GM18498 (cell line): Measurements from ENCODE around the gene OR52I1.

Experiments used
- ATAC-seq: cut with Tn5 transposase; IDR thresholded peaks from one replicate; pipeline ENCODE4 v1.9.1; 2021; ENCODE audit warnings: mild to moderate bottlenecking, moderate library complexity; ENCODE audit not compliant: unreplicated experiment

Gene OR52I1, protein sequence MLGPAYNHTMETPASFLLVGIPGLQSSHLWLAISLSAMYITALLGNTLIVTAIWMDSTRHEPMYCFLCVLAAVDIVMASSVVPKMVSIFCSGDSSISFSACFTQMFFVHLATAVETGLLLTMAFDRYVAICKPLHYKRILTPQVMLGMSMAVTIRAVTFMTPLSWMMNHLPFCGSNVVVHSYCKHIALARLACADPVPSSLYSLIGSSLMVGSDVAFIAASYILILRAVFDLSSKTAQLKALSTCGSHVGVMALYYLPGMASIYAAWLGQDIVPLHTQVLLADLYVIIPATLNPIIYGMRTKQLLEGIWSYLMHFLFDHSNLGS

DNA sequence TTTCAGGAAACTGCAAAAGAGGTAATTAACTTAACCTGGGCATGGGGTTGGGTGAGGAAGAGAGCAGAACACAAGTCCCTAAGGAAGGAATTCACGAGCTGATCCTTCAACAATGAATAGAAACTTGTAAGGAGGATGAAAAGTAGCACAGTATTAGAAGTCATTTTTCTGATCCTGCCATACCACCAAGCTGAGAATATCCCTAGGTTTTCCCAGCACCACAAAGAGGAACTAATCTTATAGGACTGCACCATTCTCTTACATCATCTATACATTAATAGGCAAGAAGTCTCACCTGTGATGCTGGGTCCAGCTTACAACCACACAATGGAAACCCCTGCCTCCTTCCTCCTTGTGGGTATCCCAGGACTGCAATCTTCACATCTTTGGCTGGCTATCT lies at the start of gene OR52I1:
OR52I1 (plus strand) TSS at position 301 of the 400 bp plus-strand sequence; CDS start at position 301, 0 bp downstream.
- ATAC-seq: no peak

DNA sequence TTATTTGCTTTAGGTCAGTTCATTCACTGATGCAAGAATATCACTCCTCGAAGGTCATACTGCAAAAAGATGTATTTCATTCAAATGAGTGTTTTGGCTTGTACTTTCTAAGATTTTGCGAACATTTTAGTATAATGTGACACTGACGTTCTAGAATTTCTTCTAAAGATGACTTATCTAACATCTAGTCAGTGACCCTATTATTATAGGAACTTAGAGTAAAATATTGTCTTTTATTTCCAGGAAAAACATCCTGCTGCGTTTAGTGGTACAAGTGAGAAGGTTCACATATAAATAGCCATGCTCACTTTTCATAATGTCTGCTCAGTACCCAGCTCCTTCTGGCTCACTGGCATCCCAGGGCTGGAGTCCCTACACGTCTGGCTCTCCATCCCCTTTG lies 48.9 kb upstream of the OR52I1 start, which contains the start of gene OR52M1:
OR52M1 (plus strand) TSS at position 301 of the 400 bp plus-strand sequence; CDS start at position 301, 0 bp downstream.
- ATAC-seq: no peak

DNA sequence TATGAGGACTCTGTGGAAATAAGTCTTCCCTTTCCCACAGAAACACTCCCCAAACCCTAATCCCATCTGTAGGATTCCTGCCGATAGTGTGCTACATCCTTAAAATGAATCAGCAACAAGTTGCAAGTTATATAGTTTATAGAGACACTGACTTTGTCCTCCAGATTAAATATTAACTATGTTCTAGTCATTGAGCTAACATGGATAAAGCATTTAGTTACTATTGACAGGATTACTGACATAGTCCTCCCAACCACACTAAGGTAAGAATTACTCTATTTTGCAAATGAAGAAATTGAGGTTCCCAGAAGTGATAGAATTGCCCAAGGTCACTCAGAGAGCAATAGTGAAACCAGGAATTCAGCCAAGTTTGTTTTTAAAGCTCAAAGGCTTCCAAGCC lies 47.0 kb upstream of the OR52I1 start:
- ATAC-seq: no peak

DNA sequence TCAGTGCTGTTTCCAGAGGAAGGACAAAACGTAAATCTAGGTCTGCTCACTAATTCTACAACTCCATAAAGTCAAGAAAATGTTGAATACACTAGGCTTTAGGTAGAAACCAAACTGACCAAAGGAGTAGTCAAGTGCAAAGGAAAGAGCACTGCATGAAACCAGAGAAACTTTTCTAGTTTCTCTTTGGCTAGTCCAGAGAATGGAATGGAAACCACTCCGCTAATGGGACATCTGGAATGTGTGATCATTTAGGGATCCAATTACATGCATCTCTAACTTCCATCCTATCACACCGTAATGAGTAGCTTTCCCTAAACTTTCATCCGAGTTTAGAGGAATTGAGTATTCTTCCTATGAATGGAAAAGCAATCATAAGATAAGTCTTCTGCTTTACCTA lies 46.4 kb upstream of the OR52I1 start:
- ATAC-seq: no peak

DNA sequence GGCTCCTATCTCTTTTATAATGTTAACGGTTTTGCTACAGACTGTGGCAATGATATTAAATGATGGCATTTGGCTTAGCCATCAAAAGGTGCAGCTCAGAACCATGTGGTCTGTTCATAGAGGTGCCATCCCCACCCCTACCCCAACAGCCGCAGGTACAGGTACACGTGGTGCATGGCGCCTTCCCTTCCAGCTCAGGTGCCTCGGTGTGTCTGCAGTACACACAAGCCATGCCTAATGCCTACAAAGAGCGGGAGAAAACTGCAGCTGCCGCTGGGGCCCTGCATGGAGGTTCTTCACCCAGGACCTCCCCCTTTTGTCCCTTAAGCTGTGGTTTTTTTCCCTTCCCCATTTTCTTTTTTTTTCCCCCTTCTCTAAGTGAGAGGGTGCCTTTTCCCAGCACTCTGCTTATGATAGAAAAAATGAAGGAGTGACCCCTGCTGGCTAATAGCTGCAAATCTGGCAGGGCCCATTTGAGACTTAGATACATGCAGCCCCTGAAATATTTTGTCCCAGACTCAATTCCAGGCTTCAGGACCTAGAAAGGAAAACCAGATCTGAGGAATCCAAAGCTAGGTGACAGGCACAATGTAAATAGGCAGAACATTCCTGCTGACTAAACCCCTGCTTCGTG lies 42.4 kb upstream of the OR52I1 start:
- no peak for ATAC-seq

DNA sequence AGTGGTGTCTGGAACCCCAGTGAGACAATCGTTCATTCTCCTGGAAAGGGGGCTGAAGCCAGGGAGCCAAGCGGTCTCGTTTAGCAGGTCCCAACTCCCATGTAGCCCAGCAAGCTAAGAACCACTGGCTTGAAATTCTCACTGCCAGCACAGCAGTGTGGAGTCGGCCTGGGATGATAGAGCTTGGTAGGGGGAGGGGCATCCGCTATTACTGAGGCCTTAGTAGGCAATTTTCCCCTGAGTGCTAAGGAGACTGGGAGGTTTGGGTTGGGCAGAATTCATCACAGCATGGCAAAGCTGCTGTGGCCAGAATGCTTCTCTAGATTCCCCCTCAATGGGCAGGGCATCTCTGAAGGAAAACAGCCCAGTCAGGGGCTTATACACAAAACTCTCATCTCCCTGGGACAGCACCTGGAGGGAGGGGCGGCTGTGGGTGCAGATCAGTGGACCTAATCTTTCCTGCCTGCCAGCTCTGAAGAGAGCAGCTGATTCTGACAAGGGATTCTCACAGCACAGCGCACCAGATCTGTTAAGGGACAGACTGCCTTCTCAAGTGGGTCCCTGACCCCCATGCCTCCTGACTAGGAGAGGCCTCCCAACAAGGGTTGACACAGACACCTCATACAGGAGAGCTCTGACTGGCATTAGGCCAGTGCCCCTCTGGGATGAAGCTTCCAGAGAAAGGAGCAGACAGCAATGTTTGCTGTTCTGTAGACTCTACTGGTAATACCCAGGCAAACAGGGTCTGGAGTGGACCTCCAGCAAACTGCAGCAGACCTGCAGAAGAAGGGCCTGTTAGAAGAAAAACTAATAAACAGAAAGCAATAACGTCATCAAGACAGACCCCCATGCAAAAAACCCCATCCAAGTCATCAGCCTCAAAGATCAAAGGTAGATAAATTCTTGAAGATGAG lies 34.1 kb upstream of the OR52I1 start:
- ATAC-seq: no peak

DNA sequence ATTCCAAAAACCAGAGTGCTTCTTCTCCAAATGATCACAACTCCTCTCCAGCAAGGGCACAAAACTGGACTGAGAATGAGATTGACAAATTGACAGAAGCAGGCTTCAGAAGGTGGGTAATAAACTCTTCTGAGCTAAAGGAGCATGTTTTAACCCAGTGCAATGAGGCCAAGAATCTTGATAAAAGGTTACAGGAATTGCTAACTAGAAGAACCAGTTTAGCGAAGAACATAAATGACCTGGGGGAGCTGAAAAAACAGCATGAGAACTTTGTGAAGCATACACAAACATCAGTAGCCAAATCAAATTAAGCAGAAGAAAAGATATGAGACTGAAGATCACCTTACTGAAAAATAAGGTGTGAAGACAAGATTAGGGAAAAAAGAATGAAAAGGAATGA lies 33.4 kb upstream of the OR52I1 start:
- ATAC-seq: no peak

DNA sequence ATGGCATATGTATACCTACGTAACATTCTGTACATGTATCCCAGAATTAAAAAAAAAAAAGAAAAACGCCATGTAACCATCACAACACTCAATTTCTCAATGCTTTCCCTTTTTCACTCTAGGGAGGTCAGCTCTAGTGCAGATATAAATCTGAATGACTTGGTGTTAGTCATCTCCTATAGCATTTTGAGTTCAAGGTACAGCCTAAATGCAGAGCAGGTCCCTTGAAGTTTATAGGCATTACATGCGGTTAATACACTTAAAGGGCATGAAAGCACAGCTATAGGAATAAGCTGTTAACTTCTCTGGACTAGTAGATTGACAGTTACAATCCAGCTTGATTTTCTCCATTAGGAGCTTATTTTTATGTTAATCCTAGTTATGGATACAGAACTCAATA lies 28.5 kb upstream of the OR52I1 start:
- ATAC-seq: no peak

DNA sequence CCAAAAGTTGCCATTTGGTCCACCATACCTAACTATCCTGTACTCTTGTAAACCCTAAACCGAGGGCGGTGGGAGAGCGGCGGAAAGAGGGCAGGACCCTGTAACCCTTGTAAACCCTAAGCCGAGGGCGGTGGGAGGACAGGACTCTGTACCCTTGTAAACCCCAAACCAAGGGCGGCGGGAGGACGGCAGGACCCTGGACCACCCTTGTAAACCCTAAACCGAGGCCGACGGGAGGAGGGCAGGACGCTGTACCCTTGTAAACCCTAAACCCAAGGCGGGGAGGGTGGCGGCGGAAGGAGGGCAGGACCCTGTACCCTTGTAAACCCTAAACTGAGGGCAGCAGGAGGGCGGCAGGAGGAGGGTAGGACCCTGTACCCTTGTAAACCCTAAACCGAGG lies 24.8 kb upstream of the OR52I1 start:
- ATAC-seq: no peak

DNA sequence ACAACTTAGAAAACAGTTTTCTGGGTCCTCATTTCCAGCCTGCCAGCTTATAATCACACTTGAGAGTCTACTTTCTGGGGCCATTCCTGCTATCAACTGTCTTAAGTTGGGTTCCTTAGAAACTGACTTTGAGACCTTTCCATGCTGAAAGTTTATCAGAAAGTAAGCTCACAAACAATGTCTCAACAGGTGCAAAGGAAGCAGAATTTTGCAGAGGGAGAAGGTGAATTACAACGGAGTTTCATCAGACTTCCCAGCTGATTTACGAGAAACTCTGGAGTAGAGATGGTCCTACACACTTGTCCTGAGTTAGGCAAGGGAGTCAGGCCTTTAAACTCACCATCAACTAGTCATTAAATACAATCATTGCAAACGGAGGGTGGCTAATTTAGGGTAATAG lies 17.0 kb upstream of the OR52I1 start:
- no peak for ATAC-seq

DNA sequence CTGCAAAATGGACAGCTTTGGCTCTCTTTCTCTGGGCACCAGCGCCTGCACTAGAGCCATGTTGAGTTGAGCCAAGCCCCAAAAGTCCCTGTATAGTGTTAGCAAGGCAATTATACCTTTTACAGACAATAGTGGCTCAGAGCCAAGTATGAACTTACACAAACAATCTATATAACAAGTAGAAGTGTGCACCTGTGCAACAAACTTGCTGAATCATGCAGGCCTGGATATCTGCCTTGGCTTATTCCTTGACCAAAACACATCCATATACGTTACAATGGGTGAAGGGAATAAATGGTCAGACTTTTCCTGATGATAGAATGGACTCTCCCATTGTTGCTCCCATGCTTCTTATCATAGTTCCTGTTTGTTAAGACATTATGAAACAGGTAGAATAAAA lies 16.1 kb upstream of the OR52I1 start:
- no peak for ATAC-seq

DNA sequence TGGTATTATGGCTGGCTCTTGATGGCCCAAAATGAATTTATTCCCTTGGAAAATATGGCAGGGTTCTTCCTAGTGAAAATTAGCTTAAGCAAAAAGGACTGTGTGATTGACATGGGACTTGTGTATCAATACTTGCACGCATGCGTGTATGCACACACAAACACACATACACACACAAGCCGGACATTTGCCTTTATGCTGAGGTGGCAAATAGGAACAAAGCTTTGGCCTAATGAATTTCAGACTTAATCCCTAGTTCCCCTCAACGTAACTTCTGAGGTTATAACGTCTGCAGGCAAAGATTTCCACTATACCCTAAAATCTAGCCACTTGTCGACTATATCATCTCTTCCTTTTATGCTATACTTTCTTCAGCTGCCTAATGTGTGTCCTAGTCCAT lies 15.2 kb upstream of the OR52I1 start:
- no peak for ATAC-seq

DNA sequence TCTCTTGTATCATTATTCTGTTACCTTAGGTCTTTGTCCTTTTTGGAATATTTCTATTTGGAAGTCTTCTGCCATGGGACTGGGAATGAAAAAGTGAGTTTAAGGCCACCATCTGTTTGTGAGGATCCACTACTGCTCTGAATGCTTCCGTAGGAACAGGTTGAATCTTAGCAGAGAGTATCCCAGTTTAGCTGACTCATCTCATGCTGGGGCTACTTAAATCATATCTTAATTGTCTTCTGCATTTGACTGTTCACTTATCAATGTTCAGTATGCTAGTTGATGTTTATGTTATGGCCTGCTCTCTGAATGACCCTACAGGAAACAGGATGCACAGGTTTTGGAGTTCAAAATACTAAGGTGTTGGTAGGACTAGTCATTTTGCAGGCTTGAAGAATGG lies 13.7 kb upstream of the OR52I1 start:
- no peak for ATAC-seq

DNA sequence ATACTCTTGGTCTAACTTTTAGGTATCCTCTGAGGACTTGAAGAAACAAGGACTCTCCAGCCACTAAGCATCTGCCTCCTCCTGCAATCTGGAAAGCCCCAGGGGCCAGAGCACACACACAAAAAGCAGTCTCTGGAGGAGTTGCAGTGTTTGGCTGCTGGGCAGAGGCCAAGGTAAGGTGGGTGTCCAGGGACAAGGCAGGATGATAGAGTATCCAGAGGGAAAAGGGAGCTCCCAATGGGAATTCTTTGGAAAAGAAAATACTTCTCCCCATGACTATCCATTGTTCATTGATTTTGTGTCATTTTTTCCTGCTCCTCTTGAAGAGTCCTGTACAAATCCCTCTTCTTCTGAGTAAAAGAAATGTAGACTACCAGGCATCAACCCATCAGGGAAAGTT lies 12.4 kb upstream of the OR52I1 start, which contains the start of gene OR52I2:
OR52I2 (plus strand) TSS at position 301 of the 400 bp plus-strand sequence.
- ATAC-seq: no peak

DNA sequence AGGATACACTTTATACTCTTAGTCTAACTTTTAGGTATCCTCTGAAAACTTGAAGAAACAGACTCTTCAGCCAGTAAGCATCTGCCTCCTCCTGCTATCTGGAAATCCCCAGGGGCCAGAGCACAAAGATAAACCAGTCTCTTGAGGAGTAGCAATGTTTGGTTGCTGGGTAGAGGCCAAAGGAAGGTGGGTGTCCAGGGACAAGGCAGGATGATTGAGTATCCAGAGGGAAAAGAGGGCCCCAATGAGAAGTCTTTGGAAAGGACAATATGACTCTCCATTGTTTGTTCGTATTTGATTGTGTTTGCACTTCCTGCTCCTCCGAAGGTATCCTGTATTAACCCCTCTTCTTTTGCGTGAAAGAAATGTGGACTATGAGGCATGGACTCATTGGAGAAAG lies 4.8 kb upstream of the OR52I1 start:
- ATAC-seq: no peak

DNA sequence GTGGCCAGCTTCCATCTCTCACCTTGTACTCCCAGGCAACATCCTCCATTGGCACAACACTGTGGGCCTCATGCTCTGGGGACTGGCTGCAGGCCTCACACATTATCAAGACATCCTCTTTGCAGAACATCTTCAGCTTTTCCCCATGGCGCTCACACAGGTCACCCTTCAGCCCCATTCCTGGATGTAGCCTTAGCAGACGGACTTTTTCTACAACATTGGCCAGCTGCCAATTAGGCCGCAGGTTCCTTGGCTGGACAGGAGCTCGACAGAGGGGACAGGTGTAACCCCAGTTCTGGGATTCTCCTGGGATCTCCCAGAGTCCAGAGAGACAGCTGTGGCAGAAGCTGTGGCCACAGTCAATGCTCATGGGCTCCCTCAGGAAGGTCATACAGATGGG lies 11.2 kb downstream of the OR52I1 start:
- ATAC-seq: no peak

DNA sequence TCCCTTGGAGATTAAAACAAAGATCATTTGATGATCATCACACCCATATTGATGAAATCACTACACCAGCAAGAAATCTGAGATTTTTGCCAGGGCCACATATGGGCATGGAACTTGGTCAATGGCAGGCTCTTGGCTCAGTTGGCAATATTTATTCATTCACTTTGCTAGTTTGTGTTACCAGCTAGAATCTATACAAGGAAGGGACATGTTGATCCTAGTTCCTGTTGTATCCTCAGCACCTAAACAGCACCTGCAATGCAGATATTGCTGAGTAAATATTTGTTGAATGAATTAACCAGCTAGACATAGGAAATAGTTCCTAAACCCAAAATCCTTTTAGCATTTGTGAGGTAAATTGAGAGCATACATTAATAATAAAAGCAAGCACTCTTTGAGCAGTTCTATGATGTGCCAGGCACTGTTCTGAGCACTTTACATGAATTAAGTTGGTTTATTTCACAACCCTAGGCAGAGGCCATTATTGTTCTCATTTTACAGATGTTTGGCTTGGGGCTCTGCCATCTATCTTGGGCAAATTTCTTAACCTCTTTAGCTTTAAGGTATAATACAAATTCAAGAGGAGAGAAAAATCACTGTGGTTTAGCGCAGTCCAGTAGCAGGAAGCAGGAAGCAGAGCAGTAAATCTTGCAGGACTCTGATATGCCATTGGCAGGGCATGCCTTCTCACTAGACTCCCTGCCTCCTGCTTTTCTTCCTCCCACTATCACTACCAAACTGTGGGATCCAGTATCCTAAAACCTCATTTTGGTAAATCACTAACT lies 12.6 kb downstream of the OR52I1 start:
- no peak for ATAC-seq

DNA sequence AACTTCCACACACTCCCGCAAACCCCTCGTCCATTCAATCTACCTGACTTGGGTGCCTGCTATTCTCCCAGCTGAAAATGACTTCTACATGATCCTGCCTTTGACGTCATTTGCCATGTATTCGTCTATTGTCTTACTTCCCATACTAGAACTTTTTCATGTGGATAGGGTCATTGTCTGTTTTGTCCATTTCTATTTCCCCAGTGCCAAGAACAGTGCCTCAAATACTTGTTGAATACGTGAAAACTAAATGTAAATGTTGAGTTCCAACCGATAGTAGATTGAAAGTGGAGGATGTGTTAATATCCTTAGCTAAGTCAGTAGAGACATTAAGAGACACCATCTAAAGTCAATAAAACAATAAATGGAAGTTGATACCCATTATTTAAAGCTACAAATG lies 13.3 kb downstream of the OR52I1 start:
- ATAC-seq: no peak

DNA sequence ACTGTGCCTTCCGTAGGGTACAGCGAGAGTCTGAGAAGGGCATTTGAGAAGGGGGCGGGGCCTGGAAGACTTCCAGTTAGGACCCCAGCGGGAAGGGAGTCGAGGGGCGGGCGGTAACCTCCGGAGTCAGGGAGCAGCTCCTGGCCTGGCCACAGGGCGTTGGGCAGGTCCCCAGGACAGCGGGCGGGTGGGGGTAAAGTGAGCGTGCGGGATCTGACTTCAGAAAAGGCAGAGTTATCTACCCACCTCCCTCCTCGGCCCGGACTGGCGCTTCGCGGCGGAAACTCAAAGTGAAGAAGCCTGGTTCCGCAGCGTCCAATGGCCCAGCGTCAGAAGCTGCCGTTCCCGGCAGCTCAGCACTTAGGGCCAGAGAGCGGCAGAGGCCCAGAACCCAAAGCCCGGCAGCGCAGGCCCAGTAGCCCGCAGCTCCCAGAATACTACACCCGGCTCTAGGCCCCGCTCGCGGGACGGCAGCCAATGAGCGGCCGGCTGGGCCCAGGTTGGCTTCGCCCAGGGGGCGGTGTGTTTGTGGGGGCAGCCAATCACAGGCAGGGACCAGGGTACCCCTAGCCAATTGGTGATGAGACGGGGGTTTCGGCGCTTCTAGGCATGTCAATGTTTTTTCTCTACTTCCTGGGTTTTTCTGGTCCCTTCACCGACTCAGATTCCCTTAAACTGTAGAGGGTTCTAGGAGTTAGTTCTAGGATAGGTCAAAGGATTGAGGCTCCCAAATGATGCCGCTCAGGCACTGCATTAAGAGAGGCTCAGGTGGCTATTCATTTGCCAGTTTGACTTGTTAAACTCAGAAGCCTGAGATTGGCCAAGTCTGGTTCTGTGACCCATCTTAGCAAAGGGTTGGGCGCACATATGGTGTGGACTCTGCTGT lies 14.2 kb downstream of the OR52I1 start, which contains the start of gene TRIM68:
TRIM68 (minus strand) TSS at position 451 of the 886 bp plus-strand sequence. CDS start 2,727 bp downstream, outside the sequence.
- peak; percentile 100 for ATAC-seq
